ENCODE results near the gene CACNG1.

DNA sequence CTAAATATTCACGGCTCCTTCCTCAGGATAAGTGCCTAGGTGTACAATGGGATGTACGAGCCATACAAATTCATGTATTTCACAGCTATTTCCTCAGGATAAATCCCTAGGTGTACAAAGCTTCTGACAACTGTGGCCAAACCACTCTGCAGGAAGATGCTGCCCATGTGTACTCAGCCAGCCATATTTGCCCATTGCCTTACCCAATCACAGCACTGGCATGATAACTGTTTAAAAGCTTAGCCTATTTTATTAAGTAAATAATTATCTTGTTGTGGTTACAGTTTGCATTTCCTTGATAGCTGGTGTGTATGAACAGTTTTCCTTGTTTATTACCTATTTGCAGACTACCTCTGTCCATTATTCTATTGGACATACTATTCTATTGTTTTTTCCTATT, 35.1 kb downstream of the CACNG1 start:
- no peak for TF ChIP-seq CTCF (conservative IDR thresholded peaks at IDR 0.05; ENCODE audit: low read depth, low read length)
- no peak for TF ChIP-seq EZH2 (IDR thresholded peaks at IDR 0.05; ENCODE audit: borderline replicate concordance, low read depth, low read length, poor library complexity, severe bottlenecking)
